ENCODE measurements around the gene BET1. TPM values are rescaled to one million over a fixed set of nuclear protein-coding genes. Genes with fewer than 3 reads are reported as not detected.

Gene BET1
- total and polyA plus RNA-seq, 9 of the 15 experiments (the other 6 are each of a cell fraction or from before 2014, with no cell fraction given) = 15.8 to 190 (median 37.8) TPM

DNA sequence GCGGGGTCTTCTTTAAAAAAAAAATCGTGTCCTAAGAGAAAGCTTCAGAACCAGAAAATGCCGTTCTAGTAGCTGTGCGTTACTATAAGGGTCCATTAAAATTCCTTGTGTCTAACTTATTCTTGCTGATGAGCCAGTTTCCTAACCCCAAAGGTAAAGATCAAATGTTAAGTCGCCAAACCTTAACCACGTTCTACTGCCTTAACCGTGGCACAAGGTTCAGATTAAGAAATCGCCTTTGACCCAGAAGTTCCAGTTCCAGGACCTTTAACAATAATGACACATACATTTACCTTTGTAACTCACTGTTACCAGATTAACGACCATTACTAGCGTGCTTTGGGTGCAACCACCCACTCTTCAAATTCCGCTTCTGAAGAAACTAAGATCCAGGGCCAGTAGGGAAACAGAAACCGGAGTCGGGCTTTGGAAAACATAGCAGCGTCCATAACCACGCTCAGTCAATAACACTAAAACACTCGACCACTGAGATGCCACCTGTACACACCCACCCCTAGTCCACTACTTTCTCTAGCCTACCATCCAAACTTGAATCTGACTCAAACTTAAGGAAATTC lies 620 bp downstream of the BET1 start (continued):
- TF ChIP-seq, protein P1, sequence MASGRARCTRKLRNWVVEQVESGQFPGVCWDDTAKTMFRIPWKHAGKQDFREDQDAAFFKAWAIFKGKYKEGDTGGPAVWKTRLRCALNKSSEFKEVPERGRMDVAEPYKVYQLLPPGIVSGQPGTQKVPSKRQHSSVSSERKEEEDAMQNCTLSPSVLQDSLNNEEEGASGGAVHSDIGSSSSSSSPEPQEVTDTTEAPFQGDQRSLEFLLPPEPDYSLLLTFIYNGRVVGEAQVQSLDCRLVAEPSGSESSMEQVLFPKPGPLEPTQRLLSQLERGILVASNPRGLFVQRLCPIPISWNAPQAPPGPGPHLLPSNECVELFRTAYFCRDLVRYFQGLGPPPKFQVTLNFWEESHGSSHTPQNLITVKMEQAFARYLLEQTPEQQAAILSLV (tag; IDR thresholded peaks at IDR 0.05) = no peak
- peak; percentile 80; the same call in 1 of the 2 replicates for TF ChIP-seq ZBTB26 (CRISPR knock-in tag; IDR thresholded peaks at IDR 0.05)
- no peak for TF ChIP-seq RHOXF2B (CRISPR knock-in tag; conservative IDR thresholded peaks at IDR 0.05)
- no peak for TF ChIP-seq GATAD2A (IDR thresholded peaks at IDR 0.05)
- TF ChIP-seq RBM25 (IDR thresholded peaks at IDR 0.05; ENCODE audit: low read depth, low read length, severe bottlenecking) = no peak
- peak; percentile 94 for TF ChIP-seq HMBOX1 (IDR thresholded peaks at IDR 0.05)
- TF ChIP-seq, protein P2, sequence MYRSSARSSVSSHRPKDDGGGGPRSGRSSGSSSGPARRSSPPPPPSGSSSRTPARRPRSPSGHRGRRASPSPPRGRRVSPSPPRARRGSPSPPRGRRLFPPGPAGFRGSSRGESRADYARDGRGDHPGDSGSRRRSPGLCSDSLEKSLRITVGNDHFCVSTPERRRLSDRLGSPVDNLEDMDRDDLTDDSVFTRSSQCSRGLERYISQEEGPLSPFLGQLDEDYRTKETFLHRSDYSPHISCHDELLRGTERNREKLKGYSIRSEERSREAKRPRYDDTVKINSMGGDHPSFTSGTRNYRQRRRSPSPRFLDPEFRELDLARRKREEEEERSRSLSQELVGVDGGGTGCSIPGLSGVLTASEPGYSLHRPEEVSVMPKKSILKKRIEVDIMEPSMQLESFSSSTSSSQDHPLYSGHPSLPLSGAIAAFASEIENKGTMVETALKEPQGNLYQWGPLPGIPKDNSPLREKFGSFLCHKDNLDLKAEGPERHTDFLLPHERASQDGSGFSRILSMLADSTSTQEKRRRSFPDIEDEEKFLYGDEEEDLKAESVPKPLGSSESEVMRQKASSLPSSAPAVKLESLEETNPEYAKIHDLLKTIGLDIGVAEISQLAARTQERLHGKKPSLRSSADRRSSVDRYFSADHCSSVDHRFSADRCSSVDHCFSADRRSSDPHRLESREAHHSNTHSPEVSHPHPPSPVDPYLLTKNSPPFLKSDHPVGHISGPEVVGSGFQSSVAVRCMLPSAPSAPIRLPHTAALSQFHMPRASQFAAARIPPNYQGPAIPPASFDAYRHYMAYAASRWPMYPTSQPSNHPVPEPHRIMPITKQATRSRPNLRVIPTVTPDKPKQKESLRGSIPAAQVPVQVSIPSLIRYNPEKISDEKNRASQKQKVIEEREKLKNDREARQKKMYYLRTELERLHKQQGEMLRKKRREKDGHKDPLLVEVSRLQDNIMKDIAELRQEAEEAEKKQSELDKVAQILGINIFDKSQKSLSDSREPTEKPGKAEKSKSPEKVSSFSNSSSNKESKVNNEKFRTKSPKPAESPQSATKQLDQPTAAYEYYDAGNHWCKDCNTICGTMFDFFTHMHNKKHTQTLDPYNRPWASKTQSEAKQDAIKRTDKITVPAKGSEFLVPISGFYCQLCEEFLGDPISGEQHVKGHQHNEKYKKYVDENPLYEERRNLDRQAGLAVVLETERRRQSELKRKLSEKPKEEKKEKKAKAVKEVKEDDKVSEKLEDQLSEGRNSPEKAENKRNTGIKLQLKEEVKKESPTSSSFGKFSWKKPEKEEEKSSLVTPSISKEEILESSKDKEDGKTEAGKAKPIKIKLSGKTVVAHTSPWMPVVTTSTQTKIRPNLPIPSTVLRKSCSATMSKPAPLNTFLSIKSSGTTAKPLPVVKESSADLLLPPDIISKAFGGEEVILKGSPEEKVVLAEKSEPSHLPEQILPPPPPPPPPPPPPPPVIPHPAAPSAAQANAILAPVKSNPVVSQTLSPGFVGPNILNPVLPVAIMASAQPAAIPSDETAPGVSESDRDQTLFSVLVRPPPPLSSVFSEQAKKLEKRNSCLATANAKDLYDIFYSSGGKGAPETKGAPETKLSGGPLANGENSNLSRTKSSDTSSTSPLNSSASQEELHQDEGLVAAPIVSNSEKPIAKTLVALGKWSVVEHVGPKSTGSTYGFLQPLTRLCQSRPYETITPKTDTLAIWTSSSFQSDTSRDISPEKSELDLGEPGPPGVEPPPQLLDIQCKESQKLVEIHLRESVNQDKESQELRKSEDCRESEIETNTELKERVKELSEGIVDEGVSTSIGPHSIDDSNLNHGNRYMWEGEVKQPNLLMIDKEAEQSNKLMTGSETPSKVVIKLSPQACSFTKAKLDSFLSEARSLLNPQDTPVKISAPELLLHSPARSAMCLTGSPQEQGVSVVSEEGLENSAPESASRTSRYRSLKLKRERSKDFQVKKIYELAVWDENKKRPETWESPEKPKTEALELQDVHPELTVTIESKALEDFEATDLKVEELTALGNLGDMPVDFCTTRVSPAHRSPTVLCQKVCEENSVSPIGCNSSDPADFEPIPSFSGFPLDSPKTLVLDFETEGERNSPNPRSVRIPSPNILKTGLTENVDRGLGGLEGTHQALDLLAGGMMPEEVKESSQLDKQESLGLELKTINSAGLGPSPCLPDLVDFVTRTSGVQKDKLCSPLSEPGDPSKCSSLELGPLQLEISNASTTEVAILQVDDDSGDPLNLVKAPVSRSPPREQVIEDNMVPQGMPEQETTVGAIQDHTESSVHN (IDR thresholded peaks at IDR 0.05; ENCODE audit: borderline replicate concordance in 1 of 2, low read depth in 1 of 2) = no peak
- no peak for TF ChIP-seq SIN3B (IDR thresholded peaks at IDR 0.05; ENCODE audit: low read depth)
- TF ChIP-seq RNF2 (IDR thresholded peaks at IDR 0.05) = no peak
- TF ChIP-seq ZNF174 (CRISPR knock-in tag; IDR thresholded peaks at IDR 0.05) = no peak
- TF ChIP-seq MBD1 (CRISPR knock-in tag; IDR thresholded peaks at IDR 0.05) = no peak
